Measurements from ENCODE around the gene TMEM115. TPM values are rescaled to one million over a fixed set of nuclear protein-coding genes. Genes with fewer than 3 reads are reported as not detected.

The TMEM115 gene
- total and polyA plus RNA-seq, 2 donors (not counting 3 experiments of a cell fraction or from before 2014, with no cell fraction given): 44.7 to 65.5 TPM

- POLR2A ChIA-PET: no interaction called here
- Histone ChIP-seq H2AFZ (ENCODE audit: low read depth, low read length) (no peak overlapping the region), H3K9ac (replicated peaks; ENCODE audit: extremely low read depth, insufficient read depth, low read length) (no peak overlapping the region), H3K4me1 (ENCODE audit: control insufficient read depth, extremely low read depth, insufficient read depth, low read length) (peaks cover 17% of the 10 kb centered on the region), H3K36me3 (ENCODE audit: control insufficient read depth in 2 of 2, extremely low read depth in 1 of 2, insufficient read depth in 2 of 2, low read length in 2 of 2) (peaks cover 0 to 4% of the 10 kb centered on the region in 2 experiments), H3K4me3 (replicated peaks in 1 of 3; ENCODE audit: insufficient read depth in 1 of 3, low read depth in 1 of 3, low read length in 3 of 3) (no peak overlapping the region), H3K9me3 (replicated peaks; ENCODE audit: control insufficient read depth, insufficient read depth, low read length) (no peaks in the 10 kb centered on the region), H4K20me1 (replicated peaks; ENCODE audit: control insufficient read depth, extremely low read depth, insufficient read depth, low read length) (no peaks in the 10 kb centered on the region), H3K79me2 (ENCODE audit: control insufficient read depth, insufficient read depth, low read length) (no peaks in the 10 kb centered on the region), H3K4me2 (ENCODE audit: insufficient read depth, low read length) (peak overlapping the region; percentile 50), H3K27me3 (ENCODE audit: control insufficient read depth in 2 of 2, insufficient read depth in 2 of 2, low read length in 2 of 2) (no peaks in the 10 kb centered on the region), H3K27ac (ENCODE audit: insufficient read depth, low read depth, low read length) (no peak overlapping the region), H3K9me1 (replicated peaks; ENCODE audit: control insufficient read depth, extremely low read depth, insufficient read depth, low read length) (no peaks in the 10 kb centered on the region)
- BruUV-seq (replicated peaks): no TSS peak
- dilution Hi-C loops (cut with MboI; ENCODE audit: extremely low pct_ligation_motif_present, low sequenced_read_pairs): no loop called here
- CTCF ChIA-PET: interaction anchor here (0.7 to 7.7 kb wide), 4 partner anchors 9 to 196 kb away, joined by 3 to 165 read pairs (median 4); no protein-coding TSS in a partner anchor
- TF ChIP-seq, protein P1, sequence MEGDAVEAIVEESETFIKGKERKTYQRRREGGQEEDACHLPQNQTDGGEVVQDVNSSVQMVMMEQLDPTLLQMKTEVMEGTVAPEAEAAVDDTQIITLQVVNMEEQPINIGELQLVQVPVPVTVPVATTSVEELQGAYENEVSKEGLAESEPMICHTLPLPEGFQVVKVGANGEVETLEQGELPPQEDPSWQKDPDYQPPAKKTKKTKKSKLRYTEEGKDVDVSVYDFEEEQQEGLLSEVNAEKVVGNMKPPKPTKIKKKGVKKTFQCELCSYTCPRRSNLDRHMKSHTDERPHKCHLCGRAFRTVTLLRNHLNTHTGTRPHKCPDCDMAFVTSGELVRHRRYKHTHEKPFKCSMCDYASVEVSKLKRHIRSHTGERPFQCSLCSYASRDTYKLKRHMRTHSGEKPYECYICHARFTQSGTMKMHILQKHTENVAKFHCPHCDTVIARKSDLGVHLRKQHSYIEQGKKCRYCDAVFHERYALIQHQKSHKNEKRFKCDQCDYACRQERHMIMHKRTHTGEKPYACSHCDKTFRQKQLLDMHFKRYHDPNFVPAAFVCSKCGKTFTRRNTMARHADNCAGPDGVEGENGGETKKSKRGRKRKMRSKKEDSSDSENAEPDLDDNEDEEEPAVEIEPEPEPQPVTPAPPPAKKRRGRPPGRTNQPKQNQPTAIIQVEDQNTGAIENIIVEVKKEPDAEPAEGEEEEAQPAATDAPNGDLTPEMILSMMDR (IDR thresholded peaks at IDR 0.05; ENCODE audit: extremely low read depth in 1 of 2, insufficient read depth in 1 of 2, low read depth in 1 of 2, low read length in 2 of 2): no peak
- TF ChIP-seq, protein P2, sequence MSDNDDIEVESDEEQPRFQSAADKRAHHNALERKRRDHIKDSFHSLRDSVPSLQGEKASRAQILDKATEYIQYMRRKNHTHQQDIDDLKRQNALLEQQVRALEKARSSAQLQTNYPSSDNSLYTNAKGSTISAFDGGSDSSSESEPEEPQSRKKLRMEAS (IDR thresholded peaks at IDR 0.05; ENCODE audit: insufficient read depth, insufficient read length): no peak
- no peak for TF ChIP-seq FOS (IDR thresholded peaks at IDR 0.05; ENCODE audit: borderline replicate concordance, insufficient read depth, low read length)
- TF ChIP-seq POLR2AphosphoS5 (IDR thresholded peaks at IDR 0.05; ENCODE audit: insufficient read depth, low read depth, low read length): no peak
- TF ChIP-seq POLR2A (IDR thresholded peaks at IDR 0.05; ENCODE audit: low read depth, low read length): no peak
- DNase-seq (ENCODE audit: low read depth, low spot score): no peak
- intact Hi-C loops (cut with micrococcal nuclease): loop anchor here (5.0 kb wide), 1 partner anchor 92 kb away; no protein-coding TSS in a partner anchor
- FAIRE-seq: no peak
Observed at GRCh38 chr3:50345008-50345407, 14.3 kb downstream of the TMEM115 start.
